HUES48 (cell line): ENCODE results near the gene KIF6.

Experiments
- H3K27ac ChIP-seq: one replicate; pipeline ENCODE4 v1.7.0; 2013; ENCODE audit warnings: low read depth, low read length, inconsistent platforms
- H3K27me3 ChIP-seq: 2 replicates; pipeline ENCODE4 v1.6.1; 2013; ENCODE audit warnings: mild to moderate bottlenecking, low read length; ENCODE audit not compliant: control insufficient read depth, insufficient read depth
- H3K36me3 ChIP-seq: 2 replicates; pipeline ENCODE4 v1.6.1; 2013; ENCODE audit warnings: low read length; ENCODE audit not compliant: control insufficient read depth, insufficient read depth
- H3K4me1 ChIP-seq: 2 replicates; pipeline ENCODE4 v1.6.1; 2013; ENCODE audit warnings: mild to moderate bottlenecking, low read length; ENCODE audit not compliant: control insufficient read depth, insufficient read depth
- H3K4me3 ChIP-seq: 2 replicates; pipeline ENCODE4 v1.5.1; 2013; ENCODE audit warnings: mild to moderate bottlenecking, low read depth, low read length
- H3K9ac ChIP-seq: 2 replicates; pipeline ENCODE4 v1.6.1; 2013; ENCODE audit warnings: mild to moderate bottlenecking, low read depth, low read length, moderate library complexity
- H3K9me3 ChIP-seq: 2 replicates; pipeline ENCODE4 v1.6.1; 2013; ENCODE audit warnings: low read length; ENCODE audit not compliant: control insufficient read depth, insufficient read depth

KIF6 gene

DNA sequence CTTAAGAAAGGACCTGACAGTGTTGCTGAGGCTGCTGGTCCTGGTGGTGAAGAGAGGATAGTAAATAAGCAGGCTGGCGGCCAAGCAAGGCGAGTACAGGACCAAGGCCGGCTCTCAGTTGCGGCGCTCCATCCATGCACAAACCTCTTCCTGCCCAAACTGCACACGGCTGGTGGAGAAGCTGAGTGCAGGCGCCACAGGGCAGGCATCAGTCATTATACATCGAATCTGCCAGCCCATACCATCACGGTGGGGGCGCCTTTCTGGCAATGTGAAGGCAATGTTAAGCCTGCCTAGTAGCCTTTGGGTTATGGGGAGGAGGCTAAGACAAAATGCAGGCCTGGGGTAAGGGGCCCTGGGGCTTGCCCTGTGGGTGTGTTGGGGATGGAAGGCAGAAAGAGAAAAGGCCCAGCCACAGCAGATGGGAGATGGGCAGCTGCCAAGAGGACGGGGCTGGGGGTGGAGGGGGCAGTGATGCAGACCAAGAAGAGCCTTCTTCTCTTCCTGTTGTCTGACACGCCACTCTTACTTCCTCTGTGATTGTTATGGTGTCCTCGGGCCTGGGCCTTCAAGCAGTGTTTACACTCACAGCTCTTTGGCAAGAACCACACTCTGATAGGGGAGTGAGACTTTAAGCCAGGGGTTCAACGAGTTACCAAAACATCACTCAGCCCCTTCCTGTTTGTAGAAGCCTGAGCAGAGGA lies 382.4 kb downstream of the KIF6 start:
- Histone ChIP-seq H3K4me3 (no peak overlapping the region), H3K9me3 (no peaks in the 10 kb centered on the region), H3K27ac (no peak overlapping the region), H3K36me3 (no peaks in the 10 kb centered on the region), H3K4me1 (peaks cover 12% of the 10 kb centered on the region), H3K9ac (no peak overlapping the region), H3K27me3 (no peaks in the 10 kb centered on the region)

DNA sequence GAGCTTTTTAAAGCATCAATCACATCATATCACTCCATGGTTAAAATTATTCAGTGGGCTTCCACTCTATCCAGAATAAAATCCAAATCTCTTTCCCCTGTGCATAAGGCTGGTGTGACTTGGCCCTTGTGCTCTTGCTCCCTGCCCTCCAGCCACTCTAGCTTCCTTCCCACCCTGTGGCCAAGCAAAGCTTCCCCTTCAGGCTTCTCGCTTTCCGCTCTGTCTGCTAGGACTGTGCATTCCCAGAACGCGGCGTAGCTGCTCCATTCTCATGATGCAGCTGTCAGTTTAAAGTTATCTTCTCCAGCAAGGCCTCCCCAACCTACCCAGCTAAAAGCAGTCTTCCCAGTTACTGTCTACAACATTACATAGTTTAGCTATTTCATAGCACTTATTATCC lies 383.3 kb downstream of the KIF6 start:
- H3K27ac ChIP-seq: no peak overlapping the region
- no peak overlapping the region for H3K9ac ChIP-seq
- no peaks in the 10 kb centered on the region for H3K27me3 ChIP-seq
- no peak overlapping the region for H3K4me3 ChIP-seq
- no peaks in the 10 kb centered on the region for H3K36me3 ChIP-seq
- H3K4me1 ChIP-seq: peaks cover 12% of the 10 kb centered on the region
- H3K9me3 ChIP-seq: no peaks in the 10 kb centered on the region

DNA sequence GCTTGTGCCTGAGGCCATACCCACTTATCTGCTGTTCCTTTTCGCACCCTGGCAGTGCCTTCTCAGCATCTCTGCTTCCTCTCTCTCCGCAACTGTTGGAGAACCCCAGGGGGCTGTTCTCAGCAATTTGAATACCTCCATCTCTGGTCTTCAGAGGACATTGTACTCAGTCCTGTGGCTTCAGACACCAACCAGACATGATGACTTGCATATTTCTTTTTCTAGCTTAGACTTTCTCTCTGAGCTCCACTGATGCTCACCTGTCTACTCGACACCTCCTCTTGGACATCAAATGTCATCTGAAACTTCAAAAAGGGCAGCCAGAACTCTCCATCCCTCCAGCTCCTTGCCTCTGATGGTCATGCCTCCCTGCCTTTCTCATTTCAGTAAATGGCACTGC lies 383.9 kb downstream of the KIF6 start:
- Histone ChIP-seq H3K9me3 (no peaks in the 10 kb centered on the region), H3K27me3 (no peaks in the 10 kb centered on the region), H3K36me3 (no peaks in the 10 kb centered on the region), H3K27ac (no peak overlapping the region), H3K4me1 (peaks cover 12% of the 10 kb centered on the region), H3K4me3 (no peak overlapping the region), H3K9ac (no peak overlapping the region)

DNA sequence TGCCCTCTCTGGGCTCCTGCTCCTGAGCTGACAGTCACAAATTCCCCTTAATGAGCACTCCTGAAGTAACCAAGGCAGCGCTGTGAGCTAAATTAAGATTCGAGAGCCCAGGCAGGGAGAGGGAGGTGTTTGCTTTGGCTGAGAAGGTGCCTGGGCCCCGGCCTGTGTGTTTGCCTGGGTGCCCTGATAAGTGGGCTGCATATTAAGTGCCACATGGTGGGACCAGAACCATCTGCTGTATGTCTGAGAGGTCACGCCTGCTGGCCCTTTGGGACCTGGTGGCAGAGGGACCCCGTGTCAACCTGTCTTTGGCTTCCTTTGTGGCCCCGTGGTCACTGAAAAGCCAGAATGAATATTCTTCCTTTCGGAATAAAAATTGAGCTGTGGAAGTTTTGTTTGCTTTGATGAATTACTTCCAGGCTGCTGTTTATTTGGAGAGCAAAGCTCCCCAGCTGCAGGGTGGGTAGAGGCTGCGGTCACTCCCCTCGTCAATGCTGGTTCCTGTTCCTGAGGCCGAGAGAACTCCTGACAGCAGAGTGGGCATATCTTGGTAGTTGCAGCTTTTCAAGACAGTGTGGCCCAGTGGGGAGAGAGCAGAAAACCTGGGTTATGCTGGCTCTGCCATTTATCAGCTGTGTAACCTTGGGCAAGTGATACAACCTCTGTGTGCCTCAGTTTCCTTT lies 385.2 kb downstream of the KIF6 start:
- Histone ChIP-seq H3K27me3 (no peaks in the 10 kb centered on the region), H3K27ac (no peak overlapping the region), H3K36me3 (no peaks in the 10 kb centered on the region), H3K4me3 (no peak overlapping the region), H3K4me1 (peaks cover 9% of the 10 kb centered on the region), H3K9ac (no peak overlapping the region), H3K9me3 (no peaks in the 10 kb centered on the region)

- Histone ChIP-seq H3K9ac (no peak overlapping the region), H3K27ac (no peak overlapping the region), H3K4me1 (peaks cover 6% of the 10 kb centered on the region; the same call in 1 of the 2 replicates), H3K36me3 (no peaks in the 10 kb centered on the region), H3K4me3 (no peak overlapping the region), H3K27me3 (no peaks in the 10 kb centered on the region), H3K9me3 (no peaks in the 10 kb centered on the region)
Observed at GRCh38 chr6:39339096-39339867, 385.9 kb downstream of the KIF6 start.

GRCh38 chr6:39338397-39338796 lies 386.8 kb downstream of the KIF6 start:
- peaks cover 3% of the 10 kb centered on the region; the same call in 1 of the 2 replicates for H3K4me1 ChIP-seq
- H3K27ac ChIP-seq: no peak overlapping the region
- no peaks in the 10 kb centered on the region for H3K36me3 ChIP-seq
- H3K9ac ChIP-seq: no peak overlapping the region
- no peaks in the 10 kb centered on the region for H3K9me3 ChIP-seq
- no peaks in the 10 kb centered on the region for H3K27me3 ChIP-seq
- H3K4me3 ChIP-seq: no peak overlapping the region

- H3K4me1 ChIP-seq: no peaks in the 10 kb centered on the region
- H3K27me3 ChIP-seq: no peaks in the 10 kb centered on the region
- no peaks in the 10 kb centered on the region for H3K36me3 ChIP-seq
- no peak overlapping the region for H3K9ac ChIP-seq
- H3K4me3 ChIP-seq: no peak overlapping the region
- H3K27ac ChIP-seq: no peak overlapping the region
- no peaks in the 10 kb centered on the region for H3K9me3 ChIP-seq
Observed at GRCh38 chr6:39335780-39336545, 389.2 kb downstream of the KIF6 start.

GRCh38 chr6:39333644-39334438 lies 391.4 kb downstream of the KIF6 start:
- H3K36me3 ChIP-seq: no peaks in the 10 kb centered on the region
- H3K27ac ChIP-seq: no peak overlapping the region
- H3K9me3 ChIP-seq: no peaks in the 10 kb centered on the region
- no peaks in the 10 kb centered on the region for H3K27me3 ChIP-seq
- H3K9ac ChIP-seq: no peak overlapping the region
- H3K4me3 ChIP-seq: no peak overlapping the region
- H3K4me1 ChIP-seq: no peaks in the 10 kb centered on the region

- Histone ChIP-seq H3K9ac (no peak overlapping the region), H3K4me3 (no peak overlapping the region), H3K36me3 (no peaks in the 10 kb centered on the region), H3K27me3 (no peaks in the 10 kb centered on the region), H3K27ac (no peak overlapping the region), H3K4me1 (no peaks in the 10 kb centered on the region), H3K9me3 (no peaks in the 10 kb centered on the region)
Observed at GRCh38 chr6:39330476-39330875, 394.7 kb downstream of the KIF6 start.

- H3K27me3 ChIP-seq: no peaks in the 10 kb centered on the region
- no peaks in the 10 kb centered on the region for H3K36me3 ChIP-seq
- no peaks in the 10 kb centered on the region for H3K9me3 ChIP-seq
- no peak overlapping the region for H3K27ac ChIP-seq
- no peak overlapping the region for H3K4me3 ChIP-seq
- no peak overlapping the region for H3K9ac ChIP-seq
- H3K4me1 ChIP-seq: no peaks in the 10 kb centered on the region
Observed at GRCh38 chr6:39330057-39330456, 395.2 kb downstream of the KIF6 start.
